Measurements from ENCODE around the gene MAP3K5.

DNA sequence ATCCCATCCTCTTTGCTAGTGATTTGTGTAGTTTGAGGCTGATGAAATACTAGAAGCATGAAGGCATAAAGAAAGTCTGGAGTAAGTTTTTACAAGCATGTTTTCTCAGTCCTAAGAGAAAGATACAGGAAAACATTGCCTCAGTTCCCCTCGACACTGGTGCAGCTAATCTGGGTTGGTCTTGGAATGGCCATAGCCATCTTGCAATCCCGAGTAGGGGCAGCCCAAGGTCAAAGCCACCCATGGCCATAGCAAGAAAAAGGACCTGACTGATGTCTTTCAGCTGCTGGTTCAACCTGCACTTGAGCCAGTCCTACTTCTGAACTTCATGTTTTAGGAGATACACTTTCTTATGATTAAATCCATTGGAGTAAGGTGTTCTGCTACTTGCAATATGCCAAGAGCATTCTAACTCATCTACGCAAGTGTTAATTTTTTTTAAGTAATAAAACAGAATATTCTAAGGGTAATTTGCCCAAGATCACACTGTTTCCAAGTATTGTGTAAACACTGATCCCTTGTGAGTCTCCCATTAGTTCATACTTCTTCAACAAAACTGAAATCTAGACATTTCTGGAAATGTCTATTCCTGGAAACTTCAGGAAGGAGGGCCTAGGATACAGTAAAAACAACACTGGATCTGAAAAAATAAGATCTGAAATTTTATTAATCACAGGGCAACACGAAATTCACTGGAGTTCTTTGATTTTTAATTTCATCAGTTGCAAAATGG, 108.9 kb downstream of the MAP3K5 start:
- TF ChIP-seq POLR2AphosphoS5 (IDR thresholded peaks at IDR 0.05; ENCODE audit: low read depth, low read length) (no peak), POLR2A (IDR thresholded peaks at IDR 0.05; ENCODE audit: low read depth, low read length) (no peak), TAF1 (IDR thresholded peaks at IDR 0.05; ENCODE audit: low read depth, low read length) (no peak), POU2F2 (IDR thresholded peaks at IDR 0.05; ENCODE audit: low read depth, low read length) (no peak), SPI1 (IDR thresholded peaks at IDR 0.05; ENCODE audit: low read depth, low read length) (no peak)
